Fibroblast of lung (primary cell): ENCODE data around the gene RTN1. TPM values are rescaled to one million over a fixed set of nuclear protein-coding genes. Genes with fewer than 3 reads are reported as not detected.

Experiments used
- DNase-seq, 2 donors: peaks; one replicate each; pipeline versions ENCODE4 v3.0.0 to v3.0.0-alpha.2; 2010; ENCODE audit warnings: low read depth in 2 of 2
- H2AFZ ChIP-seq: 2 replicates; pipeline ENCODE4 v1.5.1; 2012; ENCODE audit warnings: low read length, control low read depth, inconsistent platforms
- H3K27ac ChIP-seq: 2 replicates; pipeline ENCODE4 v1.5.1; 2011; ENCODE audit warnings: low read length, control low read depth; ENCODE audit not compliant: insufficient read depth
- H3K27me3 ChIP-seq: 2 replicates; pipeline ENCODE4 v1.5.1; 2011; ENCODE audit warnings: mild to moderate bottlenecking, low read length; ENCODE audit not compliant: control insufficient read depth, insufficient read depth
- H3K36me3 ChIP-seq: 2 replicates; pipeline ENCODE4 v1.5.1; 2011; ENCODE audit warnings: low read length; ENCODE audit not compliant: control insufficient read depth, insufficient read depth
- H3K4me1 ChIP-seq: 2 replicates; pipeline ENCODE4 v1.5.1; 2011; ENCODE audit warnings: low read length; ENCODE audit not compliant: control insufficient read depth, insufficient read depth; ENCODE audit errors: extremely low read depth
- H3K4me2 ChIP-seq: 2 replicates; pipeline ENCODE4 v1.5.1; 2011; ENCODE audit warnings: low read length, control low read depth; ENCODE audit not compliant: insufficient read depth; ENCODE audit errors: extremely low read depth
- H3K4me3 ChIP-seq, 4 experiments: fragments of 200-600 bp in 1 of 4; sonication (generic) in 1 of 4; replicated peaks in 1 of 4; 2 replicates each; pipeline ENCODE4 v1.5.1; 2011 to 2016; ENCODE audit warnings: low read length in 4 of 4, low read depth in 3 of 4, mild to moderate bottlenecking in 3 of 4, control low read depth in 2 of 4, inconsistent platforms in 1 of 4, mixed read lengths in 1 of 4; ENCODE audit not compliant: insufficient read depth in 1 of 4; ENCODE audit errors: control extremely low read depth in 1 of 4
- H3K79me2 ChIP-seq: 2 replicates; pipeline ENCODE4 v1.5.1; 2012; ENCODE audit warnings: mild to moderate bottlenecking, low read length, inconsistent platforms; ENCODE audit not compliant: control insufficient read depth, insufficient read depth
- H3K9ac ChIP-seq: 2 replicates; pipeline ENCODE4 v1.5.1; 2011; ENCODE audit warnings: mild to moderate bottlenecking, low read length, control low read depth; ENCODE audit not compliant: insufficient read depth
- H3K9me3 ChIP-seq: 2 replicates; pipeline ENCODE4 v1.5.1; 2012; ENCODE audit warnings: low read depth, low read length; ENCODE audit not compliant: control insufficient read depth, insufficient read depth
- H4K20me1 ChIP-seq: 2 replicates; pipeline ENCODE4 v1.5.1; 2011; ENCODE audit warnings: low read length; ENCODE audit not compliant: control insufficient read depth, insufficient read depth; ENCODE audit errors: extremely low read depth
- EZH2 ChIP-seq: IDR thresholded peaks from 2 replicates; pipeline ENCODE4 v1.5.1; 2012; ENCODE audit warnings: low read length, control low read depth, mild to moderate bottlenecking; ENCODE audit errors: missing control alignments
- polyA plus RNA-seq, 2 donors: library from polyadenylated mRNA; depleted of rRNA in 1 of 2; stranded (reverse) in 1 of 2; unstranded in 1 of 2; fragments of >200 nt; gene quantifications; 2 replicates each; pipeline ENCODE4 v1.2.1, GENCODE V29; 2011 to 2012; ENCODE audit warnings: missing spikeins in 1 of 2
- total RNA-seq: library from RNA; depleted of rRNA; stranded (reverse); fragments of >200 nt; gene quantifications from 2 replicates; pipeline ENCODE4 v1.2.1, GENCODE V29; 2014
- TF ChIP-seq, protein P1 (sequence below), 2 donors: IDR thresholded peaks in 1 of 2; conservative IDR thresholded peaks in 1 of 2; 1 replicate in 1 of 2; 2 replicates in 1 of 2; pipeline ENCODE4 v1.5.1; 2011 to 2012; ENCODE audit warnings: low read length in 2 of 2, control low read depth in 1 of 2, inconsistent platforms in 1 of 2, low read depth in 1 of 2, mild to moderate bottlenecking in 1 of 2

Gene RTN1
- total and polyA plus RNA-seq, 2 donors (not counting 1 experiment from before 2014, with no cell fraction given) = 0.17 to 0.92 TPM

DNA sequence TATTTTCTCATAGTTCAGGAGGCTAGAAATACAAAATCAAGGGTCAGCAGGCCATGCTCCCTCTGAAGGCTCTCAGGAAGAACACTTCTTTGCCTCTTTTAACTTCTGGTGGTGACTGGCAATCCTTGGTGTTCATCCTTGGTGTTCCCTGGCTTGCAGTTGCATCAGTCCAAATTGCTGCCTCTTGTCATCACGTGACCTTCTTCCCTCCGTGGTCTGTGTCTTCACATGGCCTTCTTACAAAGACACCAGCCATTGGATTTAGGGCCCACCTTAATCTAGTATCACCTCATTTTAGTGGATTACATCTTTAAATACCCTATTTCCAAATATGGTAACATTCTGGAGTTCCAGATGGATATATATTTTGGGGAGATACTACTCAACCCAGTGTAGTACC, 41.9 kb upstream of the RTN1 start:
- no peaks in the 10 kb centered on the region for H3K27me3 ChIP-seq
- DNase-seq = no peak

DNA sequence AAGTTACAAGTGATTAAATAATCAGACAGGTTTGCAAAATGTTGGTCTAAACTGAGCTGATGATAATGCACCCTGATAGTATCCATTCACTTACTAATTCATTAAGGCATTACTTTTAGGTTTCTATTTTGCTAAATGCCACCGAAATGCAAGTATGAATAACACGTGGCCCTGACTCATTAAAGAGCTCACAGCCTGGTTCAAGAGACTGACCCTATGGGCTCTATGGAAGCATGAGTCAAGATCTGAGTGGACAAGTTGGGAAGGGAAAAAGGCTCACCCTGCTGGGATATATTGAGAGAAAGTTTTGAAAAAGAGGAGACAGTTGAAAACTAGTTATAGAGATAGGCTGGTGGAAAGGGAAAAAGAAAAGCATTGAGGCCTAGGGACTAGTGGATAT, 34.6 kb upstream of the RTN1 start:
- Histone ChIP-seq H4K20me1 (no peaks in the 10 kb centered on the region), H2AFZ (no peak overlapping the region), H3K79me2 (no peaks in the 10 kb centered on the region), H3K36me3 (no peaks in the 10 kb centered on the region), H3K4me1 (no peaks in the 10 kb centered on the region), H3K4me2 (no peak overlapping the region), H3K4me3 (no peak overlapping the region), H3K9ac (no peak overlapping the region), H3K27ac (no peak overlapping the region), H3K9me3 (no peaks in the 10 kb centered on the region), H3K27me3 (no peaks in the 10 kb centered on the region)
- DNase-seq = peak in 1 of 2 donors; percentile 35
- no peak for TF ChIP-seq EZH2
- TF ChIP-seq, protein P1, sequence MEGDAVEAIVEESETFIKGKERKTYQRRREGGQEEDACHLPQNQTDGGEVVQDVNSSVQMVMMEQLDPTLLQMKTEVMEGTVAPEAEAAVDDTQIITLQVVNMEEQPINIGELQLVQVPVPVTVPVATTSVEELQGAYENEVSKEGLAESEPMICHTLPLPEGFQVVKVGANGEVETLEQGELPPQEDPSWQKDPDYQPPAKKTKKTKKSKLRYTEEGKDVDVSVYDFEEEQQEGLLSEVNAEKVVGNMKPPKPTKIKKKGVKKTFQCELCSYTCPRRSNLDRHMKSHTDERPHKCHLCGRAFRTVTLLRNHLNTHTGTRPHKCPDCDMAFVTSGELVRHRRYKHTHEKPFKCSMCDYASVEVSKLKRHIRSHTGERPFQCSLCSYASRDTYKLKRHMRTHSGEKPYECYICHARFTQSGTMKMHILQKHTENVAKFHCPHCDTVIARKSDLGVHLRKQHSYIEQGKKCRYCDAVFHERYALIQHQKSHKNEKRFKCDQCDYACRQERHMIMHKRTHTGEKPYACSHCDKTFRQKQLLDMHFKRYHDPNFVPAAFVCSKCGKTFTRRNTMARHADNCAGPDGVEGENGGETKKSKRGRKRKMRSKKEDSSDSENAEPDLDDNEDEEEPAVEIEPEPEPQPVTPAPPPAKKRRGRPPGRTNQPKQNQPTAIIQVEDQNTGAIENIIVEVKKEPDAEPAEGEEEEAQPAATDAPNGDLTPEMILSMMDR (conservative IDR thresholded peaks at IDR 0.05 in 1 of 2, IDR thresholded peaks at IDR 0.05 in 1 of 2; ENCODE audit: low read depth in 1 of 2, low read length in 2 of 2) = no peak

More for the DNA sequence above, 41.9 kb upstream of the RTN1 start:
- Histone ChIP-seq H3K79me2 (no peaks in the 10 kb centered on the region), H3K9ac (no peak overlapping the region), H2AFZ (no peak overlapping the region), H4K20me1 (no peaks in the 10 kb centered on the region), H3K4me2 (no peak overlapping the region), H3K27ac (no peak overlapping the region), H3K9me3 (no peaks in the 10 kb centered on the region), H3K4me1 (no peaks in the 10 kb centered on the region), H3K36me3 (no peaks in the 10 kb centered on the region), H3K4me3 (no peak overlapping the region)
- no peak for TF ChIP-seq EZH2
- TF ChIP-seq, protein P1 (conservative IDR thresholded peaks at IDR 0.05 in 1 of 2, IDR thresholded peaks at IDR 0.05 in 1 of 2; ENCODE audit: low read depth in 1 of 2, low read length in 2 of 2) = no peak

DNA sequence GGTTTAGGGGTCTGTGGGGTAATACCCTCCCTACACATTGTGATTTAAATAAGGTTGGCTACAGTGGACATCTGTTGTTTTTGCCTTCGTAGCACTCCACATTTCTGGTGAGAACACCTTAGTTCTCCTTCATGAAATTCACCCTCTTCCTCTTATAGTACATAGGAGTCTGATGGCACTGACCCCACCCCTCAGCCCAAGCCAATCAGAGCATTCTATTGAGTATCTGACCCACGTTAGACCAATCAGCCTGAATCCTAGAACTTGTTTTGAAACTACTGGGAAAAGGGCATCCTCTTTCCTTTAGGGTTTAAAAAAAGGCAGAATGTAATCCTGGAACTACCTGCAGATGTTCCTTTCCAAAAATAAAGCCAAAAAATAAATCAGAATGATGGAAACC, 33.6 kb upstream of the RTN1 start:
- Histone ChIP-seq H3K4me2 (no peak overlapping the region), H3K4me3 (no peak overlapping the region), H3K27ac (no peak overlapping the region), H2AFZ (no peak overlapping the region), H3K9me3 (no peaks in the 10 kb centered on the region), H4K20me1 (no peaks in the 10 kb centered on the region), H3K36me3 (no peaks in the 10 kb centered on the region), H3K9ac (no peak overlapping the region), H3K27me3 (no peaks in the 10 kb centered on the region), H3K4me1 (no peaks in the 10 kb centered on the region), H3K79me2 (no peaks in the 10 kb centered on the region)
- TF ChIP-seq, protein P1 (conservative IDR thresholded peaks at IDR 0.05 in 1 of 2, IDR thresholded peaks at IDR 0.05 in 1 of 2; ENCODE audit: low read depth in 1 of 2, low read length in 2 of 2) = no peak
- no peak for TF ChIP-seq EZH2
- no peak for DNase-seq
